SK-N-SH treated with all-trans-retinoic acid at 6 μM for 48 hours (cell line): Measurements from ENCODE around the gene ACYP1.

Source experiments
- ATAC-seq: fragments of 200-7000 bp; cut with Tn5 transposase; 3 replicates; pipeline ENCODE4 v1.9.1; 2020; ENCODE audit warnings: mild to moderate bottlenecking, moderate library complexity
- ARNTL ChIP-seq: fragments of 450-650 bp; formaldehyde crosslinking; IDR thresholded peaks from 2 replicates; pipeline ENCODE4 v1.5.0; 2020; ENCODE audit warnings: low read depth, mild to moderate bottlenecking, moderate library complexity, borderline replicate concordance
- BACH2 ChIP-seq: fragments of 250-450 bp; sonication (Bioruptor Pico); IDR thresholded peaks from 2 replicates; pipeline ENCODE4 v1.9.0; 2021; ENCODE audit warnings: mild to moderate bottlenecking, borderline replicate concordance
- CREB5 ChIP-seq: fragments of 250-450 bp; sonication (Bioruptor Pico); IDR thresholded peaks from 2 replicates; pipeline ENCODE4 v1.5.1; 2020; ENCODE audit warnings: low read depth, mild to moderate bottlenecking, moderate library complexity
- CSRNP3 ChIP-seq: fragments of 250-450 bp; sonication (Bioruptor Pico); IDR thresholded peaks from 2 replicates; pipeline ENCODE4 v1.5.1; 2021; ENCODE audit warnings: mild to moderate bottlenecking, moderate library complexity
- ESRRG ChIP-seq: fragments of 250-450 bp; sonication (Bioruptor Pico); IDR thresholded peaks from 2 replicates; pipeline ENCODE4 v1.6.1; 2021; ENCODE audit warnings: mild to moderate bottlenecking
- GLIS3 ChIP-seq: fragments of 250-450 bp; sonication (Bioruptor Pico); IDR thresholded peaks from 2 replicates; pipeline ENCODE4 v1.5.0; 2020; ENCODE audit warnings: mild to moderate bottlenecking, moderate library complexity
- OSR1 ChIP-seq: fragments of 250-450 bp; sonication (Bioruptor Pico); IDR thresholded peaks from 2 replicates; pipeline ENCODE4 v1.8.0; 2022; ENCODE audit warnings: moderate library complexity, mild to moderate bottlenecking, inconsistent platforms
- PATZ1 ChIP-seq: fragments of 250-450 bp; sonication (Bioruptor Pico); IDR thresholded peaks from 2 replicates; pipeline ENCODE4 v1.8.0; 2020; ENCODE audit warnings: mild to moderate bottlenecking, moderate library complexity, borderline replicate concordance
- POU6F1 ChIP-seq: fragments of 250-450 bp; sonication (Bioruptor Pico); IDR thresholded peaks from 2 replicates; pipeline ENCODE4 v1.8.0; 2021; ENCODE audit warnings: low read depth, mild to moderate bottlenecking, moderate library complexity, borderline replicate concordance
- PPARA ChIP-seq: fragments of 250-450 bp; sonication (Bioruptor Pico); IDR thresholded peaks from 2 replicates; pipeline ENCODE4 v1.5.0; 2020; ENCODE audit warnings: mild to moderate bottlenecking, borderline replicate concordance
- RARB ChIP-seq: fragments of 250-450 bp; sonication (Bioruptor Pico); IDR thresholded peaks from 2 replicates; pipeline ENCODE4 v1.8.0; 2021; ENCODE audit warnings: mild to moderate bottlenecking, moderate library complexity
- SNAI2 ChIP-seq: fragments of 250-450 bp; sonication (Bioruptor Pico); IDR thresholded peaks from 2 replicates; pipeline ENCODE4 v1.5.0; 2020; ENCODE audit warnings: mild to moderate bottlenecking, moderate library complexity
- TCF4 ChIP-seq: fragments of 250-450 bp; sonication (Bioruptor Pico); IDR thresholded peaks from 2 replicates; pipeline ENCODE4 v1.8.0; 2021; ENCODE audit warnings: mild to moderate bottlenecking, moderate library complexity, borderline replicate concordance
- TOX ChIP-seq: fragments of 250-450 bp; sonication (Bioruptor Pico); IDR thresholded peaks from 2 replicates; pipeline ENCODE4 v1.8.0; 2021; ENCODE audit warnings: mild to moderate bottlenecking, moderate library complexity, borderline replicate concordance
- TSHZ2 ChIP-seq: fragments of 250-450 bp; sonication (Bioruptor Pico); IDR thresholded peaks from 2 replicates; pipeline ENCODE4 v1.5.0; 2020; ENCODE audit warnings: mild to moderate bottlenecking, moderate library complexity
- ZFP3 ChIP-seq: fragments of 250-450 bp; sonication (Bioruptor Pico); IDR thresholded peaks from 2 replicates; pipeline ENCODE4 v1.5.0; 2020; ENCODE audit warnings: mild to moderate bottlenecking, moderate library complexity
- ZFP30 ChIP-seq: fragments of 450-650 bp; formaldehyde crosslinking; IDR thresholded peaks from 2 replicates; pipeline ENCODE4 v1.5.0; 2022; ENCODE audit warnings: mild to moderate bottlenecking, moderate library complexity
- ZNF565 ChIP-seq: fragments of 450-650 bp; formaldehyde crosslinking; conservative IDR thresholded peaks from 2 replicates; pipeline ENCODE4 v1.5.0; 2020; ENCODE audit warnings: low read depth, mild to moderate bottlenecking, moderate library complexity
- ZNF70 ChIP-seq: fragments of 450-650 bp; formaldehyde crosslinking; IDR thresholded peaks from 2 replicates; pipeline ENCODE4 v1.5.0; 2020; ENCODE audit warnings: mild to moderate bottlenecking, moderate library complexity
- ZNF8 ChIP-seq: fragments of 450-650 bp; formaldehyde crosslinking; IDR thresholded peaks from 2 replicates; pipeline ENCODE4 v1.5.0; 2020; ENCODE audit warnings: mild to moderate bottlenecking, moderate library complexity

Gene ACYP1

GRCh38 chr14:75018694-75019093 is 45.1 kb downstream of the ACYP1 start (continued):
- TF ChIP-seq CSRNP3 (CRISPR knock-in tag) (no peak), ZNF70 (CRISPR knock-in tag) (no peak), ESRRG (CRISPR knock-in tag) (no peak), CREB5 (CRISPR knock-in tag) (no peak)

- no peak for ATAC-seq
- no peak for TF ChIP-seq ZNF70 (CRISPR knock-in tag)
- no peak for TF ChIP-seq TOX
- TF ChIP-seq RARB (CRISPR knock-in tag), result no peak
- TF ChIP-seq ZFP30, result no peak
- no peak for TF ChIP-seq OSR1 (CRISPR knock-in tag)
- no peak for TF ChIP-seq CREB5 (CRISPR knock-in tag)
- no peak for TF ChIP-seq ZNF8
- no peak for TF ChIP-seq SNAI2 (CRISPR knock-in tag)
- TF ChIP-seq ARNTL (CRISPR knock-in tag), result no peak
- TF ChIP-seq BACH2 (CRISPR knock-in tag), result no peak
- TF ChIP-seq ZFP3 (CRISPR knock-in tag), result no peak
Observed at GRCh38 chr14:75016815-75017214, 47.0 kb downstream of the ACYP1 start.

GRCh38 chr14:75015496-75015895 is 48.3 kb downstream of the ACYP1 start:
- TF ChIP-seq ZNF565 (CRISPR knock-in tag), result no peak
- TF ChIP-seq ZFP30, result no peak
- TF ChIP-seq CREB5 (CRISPR knock-in tag), result no peak
- TF ChIP-seq OSR1 (CRISPR knock-in tag), result no peak
- no peak for TF ChIP-seq ZNF70 (CRISPR knock-in tag)
- TF ChIP-seq ZNF8, result no peak
- no peak for TF ChIP-seq ESRRG (CRISPR knock-in tag)
- no peak for TF ChIP-seq SNAI2 (CRISPR knock-in tag)
- TF ChIP-seq PPARA, result no peak
- no peak for TF ChIP-seq RARB (CRISPR knock-in tag)
- TF ChIP-seq POU6F1 (CRISPR knock-in tag), result no peak
- ATAC-seq, result no peak

GRCh38 chr14:75013290-75013689 is 50.5 kb downstream of the ACYP1 start:
- no peak for ATAC-seq
- TF ChIP-seq CSRNP3 (CRISPR knock-in tag), result no peak
- no peak for TF ChIP-seq TOX
- TF ChIP-seq ZFP3 (CRISPR knock-in tag), result no peak
- no peak for TF ChIP-seq ZNF565 (CRISPR knock-in tag)
- no peak for TF ChIP-seq ESRRG (CRISPR knock-in tag)
- TF ChIP-seq BACH2 (CRISPR knock-in tag), result no peak
- no peak for TF ChIP-seq PATZ1 (CRISPR knock-in tag)
- no peak for TF ChIP-seq OSR1 (CRISPR knock-in tag)
- no peak for TF ChIP-seq GLIS3 (CRISPR knock-in tag)
- no peak for TF ChIP-seq CREB5 (CRISPR knock-in tag)
- no peak for TF ChIP-seq TSHZ2 (CRISPR knock-in tag)
- TF ChIP-seq ARNTL (CRISPR knock-in tag), result no peak
- TF ChIP-seq TCF4 (CRISPR knock-in tag), result no peak
